ENCODE measurements around the gene ZBTB7C. TPM values are rescaled to one million over a fixed set of nuclear protein-coding genes. Genes with fewer than 3 reads are reported as not detected.

Gene ZBTB7C
- total RNA-seq, 2 donors from 2014 or later = 25.1 to 36.4 TPM

GRCh38 chr18:48300463-48300961 lies 108.7 kb downstream of the ZBTB7C start:
- Histone ChIP-seq H3K27me3 (no peaks in the 10 kb centered on the region), H3K27ac (no peak overlapping the region), H3K36me3 (no peaks in the 10 kb centered on the region), H3K9me3 (no peaks in the 10 kb centered on the region), H3K4me3 (no peak overlapping the region), H3K9ac (ENCODE audit: low read depth in 2 of 2, low read length in 2 of 2) (no peak overlapping the region), H3K4me1 (no peaks in the 10 kb centered on the region)
- TF ChIP-seq, protein P1, sequence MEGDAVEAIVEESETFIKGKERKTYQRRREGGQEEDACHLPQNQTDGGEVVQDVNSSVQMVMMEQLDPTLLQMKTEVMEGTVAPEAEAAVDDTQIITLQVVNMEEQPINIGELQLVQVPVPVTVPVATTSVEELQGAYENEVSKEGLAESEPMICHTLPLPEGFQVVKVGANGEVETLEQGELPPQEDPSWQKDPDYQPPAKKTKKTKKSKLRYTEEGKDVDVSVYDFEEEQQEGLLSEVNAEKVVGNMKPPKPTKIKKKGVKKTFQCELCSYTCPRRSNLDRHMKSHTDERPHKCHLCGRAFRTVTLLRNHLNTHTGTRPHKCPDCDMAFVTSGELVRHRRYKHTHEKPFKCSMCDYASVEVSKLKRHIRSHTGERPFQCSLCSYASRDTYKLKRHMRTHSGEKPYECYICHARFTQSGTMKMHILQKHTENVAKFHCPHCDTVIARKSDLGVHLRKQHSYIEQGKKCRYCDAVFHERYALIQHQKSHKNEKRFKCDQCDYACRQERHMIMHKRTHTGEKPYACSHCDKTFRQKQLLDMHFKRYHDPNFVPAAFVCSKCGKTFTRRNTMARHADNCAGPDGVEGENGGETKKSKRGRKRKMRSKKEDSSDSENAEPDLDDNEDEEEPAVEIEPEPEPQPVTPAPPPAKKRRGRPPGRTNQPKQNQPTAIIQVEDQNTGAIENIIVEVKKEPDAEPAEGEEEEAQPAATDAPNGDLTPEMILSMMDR (IDR thresholded peaks at IDR 0.05) = no peak
- intact Hi-C loops (cut with DNase I) = no loop called here
- DNase-seq = peak; percentile 65

GRCh38 chr18:48297139-48297538 lies 112.0 kb downstream of the ZBTB7C start:
- intact Hi-C loops (cut with DNase I) = no loop called here
- Histone ChIP-seq H3K27me3 (no peaks in the 10 kb centered on the region), H3K4me3 (no peak overlapping the region), H3K9me3 (no peaks in the 10 kb centered on the region), H3K4me1 (no peaks in the 10 kb centered on the region), H3K27ac (no peak overlapping the region), H3K9ac (ENCODE audit: low read depth in 2 of 2, low read length in 2 of 2) (no peak overlapping the region), H3K36me3 (no peaks in the 10 kb centered on the region)
- DNase-seq = no peak
- TF ChIP-seq, protein P1 (IDR thresholded peaks at IDR 0.05) = no peak

DNA sequence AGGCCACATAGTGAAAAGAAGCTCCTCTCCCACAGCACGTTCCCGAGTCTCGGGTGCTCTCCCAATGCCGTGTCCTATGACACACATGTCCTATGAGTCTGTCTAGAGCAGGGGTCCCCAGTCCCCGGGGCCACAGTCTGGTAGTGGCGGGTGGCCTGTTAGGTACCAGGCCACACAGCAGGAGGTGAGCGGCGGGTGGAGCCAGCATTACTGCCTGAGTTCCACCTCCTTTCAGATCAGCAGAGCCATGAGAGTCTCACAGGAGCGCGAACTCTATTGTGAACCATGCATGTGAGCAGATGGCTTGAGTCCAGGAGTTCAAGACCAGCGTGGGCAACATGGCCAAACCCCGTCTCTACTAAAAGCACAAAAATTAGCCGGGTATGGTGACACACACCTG lies 112.6 kb downstream of the ZBTB7C start:
- H3K27ac ChIP-seq = no peak overlapping the region
- H3K9ac ChIP-seq (ENCODE audit: low read depth in 2 of 2, low read length in 2 of 2) = no peak overlapping the region
- H3K4me3 ChIP-seq = no peak overlapping the region
- no peaks in the 10 kb centered on the region for H3K4me1 ChIP-seq
- H3K36me3 ChIP-seq = no peaks in the 10 kb centered on the region
- no peaks in the 10 kb centered on the region for H3K9me3 ChIP-seq
- DNase-seq = no peak
- no peaks in the 10 kb centered on the region for H3K27me3 ChIP-seq
- intact Hi-C loops (cut with DNase I) = no loop called here
- TF ChIP-seq, protein P1 (IDR thresholded peaks at IDR 0.05) = no peak

- Histone ChIP-seq H3K4me1 (no peaks in the 10 kb centered on the region), H3K36me3 (no peaks in the 10 kb centered on the region), H3K4me3 (no peak overlapping the region), H3K27me3 (no peaks in the 10 kb centered on the region), H3K27ac (no peak overlapping the region), H3K9me3 (no peaks in the 10 kb centered on the region), H3K9ac (ENCODE audit: low read depth in 2 of 2, low read length in 2 of 2) (no peak overlapping the region)
- TF ChIP-seq, protein P1 (IDR thresholded peaks at IDR 0.05) = no peak
- DNase-seq = no peak
- intact Hi-C loops (cut with DNase I) = no loop called here
These were observed 113.4 kb downstream of the ZBTB7C start for GRCh38 chr18:48295586-48296311.

DNA sequence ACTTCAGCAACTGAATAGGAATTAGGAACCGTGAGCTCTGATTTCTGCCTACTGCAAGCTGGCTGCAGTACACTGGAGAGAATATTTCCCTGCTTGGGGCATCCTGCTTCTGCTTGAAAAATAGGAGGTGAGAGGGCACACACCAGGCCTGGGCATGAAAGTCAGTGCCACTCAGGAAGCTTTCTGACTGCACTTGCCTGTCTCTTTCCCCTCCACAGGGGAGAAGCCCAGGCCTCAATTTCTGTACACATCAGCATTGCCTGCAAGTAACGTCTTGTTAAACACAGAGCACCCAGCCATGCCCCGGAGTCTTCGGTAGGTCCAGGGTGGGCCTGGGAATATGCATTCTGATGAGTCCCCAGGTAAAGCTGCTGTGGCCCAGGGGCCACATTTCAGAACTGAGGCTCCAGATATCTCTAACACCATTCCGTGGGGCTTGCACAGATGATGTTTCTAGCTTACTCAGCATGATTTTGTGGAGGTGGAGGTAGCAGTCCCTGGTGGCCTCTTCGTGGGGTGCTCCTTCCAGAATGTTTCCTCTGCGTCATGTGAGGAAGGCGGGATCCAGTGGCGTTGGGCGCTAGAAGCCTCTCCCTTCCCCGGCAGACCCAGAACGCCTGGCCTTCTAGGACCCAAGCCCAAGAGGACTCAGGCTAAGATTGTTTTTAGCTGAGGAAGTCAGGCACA lies 114.1 kb downstream of the ZBTB7C start:
- DNase-seq = no peak

More for the DNA sequence above, 114.1 kb downstream of the ZBTB7C start:
- Histone ChIP-seq H3K27me3 (no peaks in the 10 kb centered on the region), H3K27ac (no peak overlapping the region), H3K9ac (ENCODE audit: low read depth in 2 of 2, low read length in 2 of 2) (no peak overlapping the region), H3K4me1 (no peaks in the 10 kb centered on the region), H3K4me3 (no peak overlapping the region), H3K9me3 (no peaks in the 10 kb centered on the region), H3K36me3 (no peaks in the 10 kb centered on the region)
- intact Hi-C loops (cut with DNase I) = no loop called here
- TF ChIP-seq, protein P1 (IDR thresholded peaks at IDR 0.05) = no peak

All from colonic mucosa (tissue), 4 donors.